OCI-LY3 (cell line): ENCODE data around the gene CCL1.

ENCODE experiments used
- EZH2phosphoT487 ChIP-seq: fragments of 200-600 bp; shearing (Covaris generic); IDR thresholded peaks from 2 replicates; pipeline ENCODE4 v1.6.1; 2018; ENCODE audit warnings: antibody characterized with exemption, mixed run types, low read depth
- TF ChIP-seq, protein P1 (sequence below): fragments of 200-600, 300-600 bp; sonication (generic); IDR thresholded peaks from 2 replicates; pipeline ENCODE4 v1.5.1; 2014; ENCODE audit warnings: antibody characterized with exemption, low read length, low read depth

- TF ChIP-seq, protein P1, sequence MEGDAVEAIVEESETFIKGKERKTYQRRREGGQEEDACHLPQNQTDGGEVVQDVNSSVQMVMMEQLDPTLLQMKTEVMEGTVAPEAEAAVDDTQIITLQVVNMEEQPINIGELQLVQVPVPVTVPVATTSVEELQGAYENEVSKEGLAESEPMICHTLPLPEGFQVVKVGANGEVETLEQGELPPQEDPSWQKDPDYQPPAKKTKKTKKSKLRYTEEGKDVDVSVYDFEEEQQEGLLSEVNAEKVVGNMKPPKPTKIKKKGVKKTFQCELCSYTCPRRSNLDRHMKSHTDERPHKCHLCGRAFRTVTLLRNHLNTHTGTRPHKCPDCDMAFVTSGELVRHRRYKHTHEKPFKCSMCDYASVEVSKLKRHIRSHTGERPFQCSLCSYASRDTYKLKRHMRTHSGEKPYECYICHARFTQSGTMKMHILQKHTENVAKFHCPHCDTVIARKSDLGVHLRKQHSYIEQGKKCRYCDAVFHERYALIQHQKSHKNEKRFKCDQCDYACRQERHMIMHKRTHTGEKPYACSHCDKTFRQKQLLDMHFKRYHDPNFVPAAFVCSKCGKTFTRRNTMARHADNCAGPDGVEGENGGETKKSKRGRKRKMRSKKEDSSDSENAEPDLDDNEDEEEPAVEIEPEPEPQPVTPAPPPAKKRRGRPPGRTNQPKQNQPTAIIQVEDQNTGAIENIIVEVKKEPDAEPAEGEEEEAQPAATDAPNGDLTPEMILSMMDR, result no peak
- TF ChIP-seq EZH2phosphoT487, result no peak
Observed at GRCh38 chr17:34390649-34391048, 27.6 kb upstream of the CCL1 start.
